Endothelial cell of umbilical vein (primary cell): ENCODE data around the gene SOX10. TPM values are rescaled to one million over a fixed set of nuclear protein-coding genes. Genes with fewer than 3 reads are reported as not detected.

ENCODE experiments used
- BruUV-seq: library from RNA; stranded (reverse); fragments of 400-500 nt; replicated peaks from 2 replicates; lab custom pipeline; 2021; lab: Mats Ljungman, UMichigan
- CTCF ChIA-PET: fragments of 300-600, 350-600 bp; sonication (Branson Sonifier 250); formaldehyde crosslinking; loops from one replicate; lab custom pipeline; 2021; ENCODE audit warnings: antibody characterized with exemption, inconsistent platforms; lab: Charles Lee
- POLR2A ChIA-PET: fragments of 300-600, 350-600 bp; sonication (Branson Sonifier 250); formaldehyde crosslinking; loops from one replicate; lab custom pipeline; 2021; ENCODE audit warnings: antibody characterized with exemption, inconsistent platforms; lab: Charles Lee
- DNase-seq: peaks from one replicate; pipeline ENCODE4 v3.0.0-alpha.2; 2011; ENCODE audit warnings: low read depth, low spot score
- FAIRE-seq: peaks from 2 replicates; lab custom pipeline; 2011; peaks lifted over from hg19 to GRCh38; lab: Jason Lieb, UNC
- H2AFZ ChIP-seq: 2 replicates; pipeline ENCODE4 v1.6.0; 2012; ENCODE audit warnings: low read depth, low read length, control low read depth, inconsistent platforms
- H3K27ac ChIP-seq: 2 replicates; pipeline ENCODE4 v1.5.1; 2011; ENCODE audit warnings: low read depth, mild to moderate bottlenecking, control low read depth, low read length, moderate library complexity; ENCODE audit not compliant: insufficient read depth
- H3K27me3 ChIP-seq, 2 experiments: 2 replicates each; pipeline versions ENCODE4 v1.6.0 to v1.6.1; 2011; ENCODE audit warnings: low read length in 2 of 2, mixed read lengths in 1 of 2; ENCODE audit not compliant: control insufficient read depth in 2 of 2, insufficient read depth in 2 of 2
- H3K36me3 ChIP-seq, 2 experiments: 2 replicates in 1 of 2; 3 replicates in 1 of 2; pipeline ENCODE4 v1.5.1; 2011; ENCODE audit warnings: low read length in 2 of 2, mild to moderate bottlenecking in 1 of 2, moderate library complexity in 1 of 2; ENCODE audit not compliant: control insufficient read depth in 2 of 2, insufficient read depth in 2 of 2; ENCODE audit errors: extremely low read depth in 1 of 2
- H3K4me1 ChIP-seq: 3 replicates; pipeline ENCODE4 v1.5.1; 2011; ENCODE audit warnings: mild to moderate bottlenecking, low read length; ENCODE audit not compliant: control insufficient read depth, insufficient read depth; ENCODE audit errors: extremely low read depth
- H3K4me2 ChIP-seq: 2 replicates; pipeline ENCODE4 v1.6.1; 2011; ENCODE audit warnings: low read length, control low read depth, mixed read lengths; ENCODE audit not compliant: insufficient read depth
- H3K4me3 ChIP-seq, 3 experiments: fragments of 200-600 bp in 1 of 3; sonication (generic), shearing (Covaris generic) in 1 of 3; replicated peaks in 1 of 3; 2 replicates each; pipeline ENCODE4 v1.5.1; 2011 to 2016; ENCODE audit warnings: control low read depth in 3 of 3, low read length in 3 of 3, mild to moderate bottlenecking in 2 of 3, inconsistent platforms in 1 of 3, low read depth in 1 of 3, moderate library complexity in 1 of 3; ENCODE audit not compliant: insufficient read depth in 1 of 3
- H3K79me2 ChIP-seq: 2 replicates; pipeline ENCODE4 v1.6.0; 2012; ENCODE audit warnings: low read length, inconsistent platforms; ENCODE audit not compliant: control insufficient read depth, insufficient read depth
- H3K9ac ChIP-seq: replicated peaks from 2 replicates; pipeline ENCODE3; 2011; ENCODE audit warnings: low read length, control low read depth; ENCODE audit not compliant: insufficient read depth; ENCODE audit errors: extremely low read depth
- H3K9me1 ChIP-seq: replicated peaks from 3 replicates; pipeline ENCODE4 v1.6.0; 2011; ENCODE audit warnings: mild to moderate bottlenecking, low read length; ENCODE audit not compliant: control insufficient read depth, insufficient read depth; ENCODE audit errors: extremely low read depth
- H3K9me3 ChIP-seq: replicated peaks from 2 replicates; pipeline ENCODE4 v1.5.1; 2012; ENCODE audit warnings: low read length, inconsistent platforms; ENCODE audit not compliant: control insufficient read depth, insufficient read depth
- H4K20me1 ChIP-seq: replicated peaks from 2 replicates; pipeline ENCODE3; 2011; ENCODE audit warnings: mild to moderate bottlenecking, low read length; ENCODE audit not compliant: control insufficient read depth, insufficient read depth; ENCODE audit errors: extremely low read depth
- EZH2 ChIP-seq: IDR thresholded peaks from 2 replicates; pipeline ENCODE4 v1.6.1; 2012; ENCODE audit warnings: borderline replicate concordance, low read depth, mild to moderate bottlenecking, moderate library complexity, low read length, inconsistent platforms; ENCODE audit not compliant: severe bottlenecking
- FOS ChIP-seq: IDR thresholded peaks from 2 replicates; pipeline ENCODE4 v1.6.1; 2011; ENCODE audit warnings: mild to moderate bottlenecking, low read length, moderate library complexity, borderline replicate concordance; ENCODE audit not compliant: insufficient read depth
- GATA2 ChIP-seq: IDR thresholded peaks from 2 replicates; pipeline ENCODE4 v1.7.0; 2011; ENCODE audit warnings: low read depth, mild to moderate bottlenecking, moderate library complexity, mixed read lengths, low read length; ENCODE audit not compliant: insufficient read length, insufficient read depth
- JUN ChIP-seq: IDR thresholded peaks from 2 replicates; pipeline ENCODE4 v1.6.1; 2011; ENCODE audit warnings: borderline replicate concordance, low read depth; ENCODE audit not compliant: insufficient read length, insufficient read depth
- MYC ChIP-seq: IDR thresholded peaks from one replicate; pipeline ENCODE4 v1.6.1; 2011; ENCODE audit warnings: mild to moderate bottlenecking, low read depth, low read length
- POLR2A ChIP-seq: IDR thresholded peaks from 2 replicates; pipeline ENCODE4 v1.6.1; 2012; ENCODE audit warnings: low read depth, mild to moderate bottlenecking, control low read depth, low read length
- POLR2AphosphoS5 ChIP-seq: IDR thresholded peaks from 2 replicates; pipeline ENCODE4 v1.6.1; 2012; ENCODE audit warnings: low read depth, mild to moderate bottlenecking, control low read depth, low read length, moderate library complexity; ENCODE audit not compliant: insufficient read depth
- dilution Hi-C: fragments of 300-500 bp; cut with MboI; formaldehyde crosslinking; loops from one replicate; pipeline ENCODE4 v1.15.0; 2019; ENCODE audit warnings: low sequenced_read_pairs; ENCODE audit not compliant: extremely low pct_ligation_motif_present
- intact Hi-C: fragments of 100-400 bp; cut with micrococcal nuclease; formaldehyde crosslinking; loops from one replicate; pipeline ENCODE4 v1.10.0; 2022
- polyA plus RNA-seq, 4 experiments: library from polyadenylated mRNA; depleted of rRNA in 3 of 4; stranded (reverse) in 3 of 4; unstranded in 1 of 4; fragments of >200 nt; gene quantifications; 2 replicates each; pipeline versions ENCODE4 v1.2.1 to v1.2.3, GENCODE V29; 2011 to 2012; ENCODE audit warnings: missing spikeins in 1 of 4
- total RNA-seq: library from RNA; stranded (reverse); gene quantifications from 2 replicates; pipeline ENCODE4 v1.2.3, GENCODE V29; 2021
- TF ChIP-seq, protein P1 (sequence below): IDR thresholded peaks from 2 replicates; pipeline ENCODE4 v1.6.1; 2011; ENCODE audit not compliant: insufficient read depth, insufficient read length
- TF ChIP-seq, protein P2 (sequence below), 2 donors: IDR thresholded peaks; 1 replicate in 1 of 2; 2 replicates in 1 of 2; pipeline ENCODE4 v1.5.1; 2011; ENCODE audit warnings: low read length in 2 of 2, mild to moderate bottlenecking in 2 of 2, moderate library complexity in 2 of 2, control low read depth in 1 of 2, inconsistent platforms in 1 of 2, low read depth in 1 of 2; ENCODE audit not compliant: insufficient read depth in 1 of 2; ENCODE audit errors: extremely low read depth in 1 of 2

SOX10 gene
- total and polyA plus RNA-seq, 2 donors (not counting 3 experiments of a cell fraction or from before 2014, with no cell fraction given): not detected

- H3K27me3 ChIP-seq: no peaks in the 10 kb centered on the region
- H2AFZ ChIP-seq: no peak overlapping the region
- TF ChIP-seq POLR2A (no peak), FOS (no peak), EZH2 (no peak), POLR2AphosphoS5 (no peak), GATA2 (no peak), JUN (no peak), MYC (no peak)
- TF ChIP-seq, protein P1, sequence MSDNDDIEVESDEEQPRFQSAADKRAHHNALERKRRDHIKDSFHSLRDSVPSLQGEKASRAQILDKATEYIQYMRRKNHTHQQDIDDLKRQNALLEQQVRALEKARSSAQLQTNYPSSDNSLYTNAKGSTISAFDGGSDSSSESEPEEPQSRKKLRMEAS: no peak
- TF ChIP-seq, protein P2, sequence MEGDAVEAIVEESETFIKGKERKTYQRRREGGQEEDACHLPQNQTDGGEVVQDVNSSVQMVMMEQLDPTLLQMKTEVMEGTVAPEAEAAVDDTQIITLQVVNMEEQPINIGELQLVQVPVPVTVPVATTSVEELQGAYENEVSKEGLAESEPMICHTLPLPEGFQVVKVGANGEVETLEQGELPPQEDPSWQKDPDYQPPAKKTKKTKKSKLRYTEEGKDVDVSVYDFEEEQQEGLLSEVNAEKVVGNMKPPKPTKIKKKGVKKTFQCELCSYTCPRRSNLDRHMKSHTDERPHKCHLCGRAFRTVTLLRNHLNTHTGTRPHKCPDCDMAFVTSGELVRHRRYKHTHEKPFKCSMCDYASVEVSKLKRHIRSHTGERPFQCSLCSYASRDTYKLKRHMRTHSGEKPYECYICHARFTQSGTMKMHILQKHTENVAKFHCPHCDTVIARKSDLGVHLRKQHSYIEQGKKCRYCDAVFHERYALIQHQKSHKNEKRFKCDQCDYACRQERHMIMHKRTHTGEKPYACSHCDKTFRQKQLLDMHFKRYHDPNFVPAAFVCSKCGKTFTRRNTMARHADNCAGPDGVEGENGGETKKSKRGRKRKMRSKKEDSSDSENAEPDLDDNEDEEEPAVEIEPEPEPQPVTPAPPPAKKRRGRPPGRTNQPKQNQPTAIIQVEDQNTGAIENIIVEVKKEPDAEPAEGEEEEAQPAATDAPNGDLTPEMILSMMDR (IDR thresholded peaks at IDR 0.05; ENCODE audit: extremely low read depth in 1 of 2, insufficient read depth in 1 of 2, low read depth in 1 of 2, low read length in 2 of 2): no peak
- no peak overlapping the region for H3K4me3 ChIP-seq
- H3K36me3 ChIP-seq: no peaks in the 10 kb centered on the region
- ChIA-PET POLR2A (no interaction called here), CTCF (interaction anchor here (0.6 to 1.0 kb wide), 2 partner anchors 14 to 53 kb away, joined by 3 read pairs; no protein-coding TSS in a partner anchor)
- H3K27ac ChIP-seq: no peak overlapping the region
- no peak overlapping the region for H3K4me2 ChIP-seq
- BruUV-seq: no TSS peak
- H3K79me2 ChIP-seq: no peaks in the 10 kb centered on the region
- peaks cover 3% of the 10 kb centered on the region for H3K4me1 ChIP-seq
- H4K20me1 ChIP-seq: no peaks in the 10 kb centered on the region
- dilution Hi-C loops: no loop called here
- FAIRE-seq: no peak
- no peaks in the 10 kb centered on the region for H3K9me3 ChIP-seq
- intact Hi-C loops: no loop called here
- no peak overlapping the region for H3K9ac ChIP-seq
- H3K9me1 ChIP-seq: no peaks in the 10 kb centered on the region
- no peak for DNase-seq
These were observed 14.9 kb upstream of the SOX10 start for GRCh38 chr22:37999236-37999635.
